BLaER1 (cell line): ENCODE data around the gene NOS1.
"Not testable (repeated sequence)": the region's sequence is repeated elsewhere in the genome, so short reads cannot be mapped to it uniquely, and the experiment has no call there.

Source experiments
- H3K27ac ChIP-seq: shearing (Covaris generic); formaldehyde crosslinking; 2 replicates; pipeline ENCODE4 v1.8.1; 2022
- H3K27me3 ChIP-seq: shearing (Covaris generic); formaldehyde crosslinking; 2 replicates; pipeline ENCODE4 v1.8.1; 2022
- H3K36me3 ChIP-seq: shearing (Covaris generic); formaldehyde crosslinking; 2 replicates; pipeline ENCODE4 v1.8.1; 2022
- H3K4me1 ChIP-seq: shearing (Covaris generic); formaldehyde crosslinking; 2 replicates; pipeline ENCODE4 v1.8.1; 2022
- H3K4me2 ChIP-seq: shearing (Covaris generic); formaldehyde crosslinking; 2 replicates; pipeline ENCODE4 v1.8.1; 2022
- H3K4me3 ChIP-seq: shearing (Covaris generic); formaldehyde crosslinking; 2 replicates; pipeline ENCODE4 v1.8.1; 2022
- H3K9ac ChIP-seq: shearing (Covaris generic); formaldehyde crosslinking; 2 replicates; pipeline ENCODE4 v1.8.1; 2022
- H3K9me3 ChIP-seq: shearing (Covaris generic); formaldehyde crosslinking; 2 replicates; pipeline ENCODE4 v1.8.1; 2022
- H4K20me1 ChIP-seq: shearing (Covaris generic); formaldehyde crosslinking; 2 replicates; pipeline ENCODE4 v1.8.1; 2022
- Cebpa-rat ChIP-seq: shearing (Covaris generic); IDR thresholded peaks from 2 replicates; pipeline ENCODE4 v1.8.1; 2022

NOS1 gene

GRCh38 chr12:117241697-117242096 is 119.7 kb downstream of the NOS1 start:
- H3K27me3 ChIP-seq: no peaks in the 10 kb centered on the region
- H4K20me1 ChIP-seq: no peaks in the 10 kb centered on the region
- no peak overlapping the region for H3K27ac ChIP-seq
- peaks cover 10% of the 10 kb centered on the region for H3K4me1 ChIP-seq
- TF ChIP-seq Cebpa-rat: no peak
- no peaks in the 10 kb centered on the region for H3K36me3 ChIP-seq
- H3K9ac ChIP-seq: no peak overlapping the region
- H3K4me3 ChIP-seq: no peak overlapping the region
- peaks cover 4% of the 10 kb centered on the region; the same call in 1 of the 2 replicates for H3K9me3 ChIP-seq
- no peak overlapping the region for H3K4me2 ChIP-seq

DNA sequence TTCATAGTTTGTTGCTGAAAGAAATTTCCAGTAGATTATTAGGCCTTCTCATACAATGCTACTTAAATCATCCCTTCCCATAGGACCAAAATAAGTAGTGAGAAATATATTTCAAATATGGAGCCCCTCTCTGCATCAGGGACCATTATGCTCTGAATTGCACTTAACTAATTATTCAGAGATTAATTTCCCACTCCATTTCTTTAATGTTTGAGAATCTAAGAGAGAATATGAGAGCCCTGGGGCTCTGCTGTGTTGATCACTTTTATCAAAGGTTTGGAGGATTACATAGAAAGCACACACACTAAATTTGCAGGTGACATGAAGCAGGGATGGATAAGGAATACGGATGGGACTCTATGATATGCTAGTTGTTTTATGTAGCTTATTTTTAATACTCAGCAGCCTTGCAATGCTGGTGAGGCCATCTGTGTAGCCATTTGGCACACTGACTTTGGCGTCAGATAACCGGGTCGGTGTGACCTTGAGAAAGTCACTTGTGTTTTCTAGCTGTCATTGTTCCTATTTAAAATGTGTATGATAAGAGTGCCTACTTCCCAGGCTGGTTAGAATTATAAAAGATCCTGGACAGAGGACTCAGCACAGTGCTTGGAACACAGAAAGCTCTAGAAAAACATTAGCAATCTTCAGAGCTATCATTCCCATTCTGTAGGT is 121.2 kb downstream of the NOS1 start:
- Histone ChIP-seq H3K9me3 (peaks cover 4% of the 10 kb centered on the region; the same call in 1 of the 2 replicates), H3K36me3 (no peaks in the 10 kb centered on the region), H3K9ac (no peak overlapping the region), H3K27ac (no peak overlapping the region), H3K27me3 (no peaks in the 10 kb centered on the region), H3K4me1 (peaks cover 7% of the 10 kb centered on the region), H3K4me2 (no peak overlapping the region), H4K20me1 (no peaks in the 10 kb centered on the region), H3K4me3 (no peak overlapping the region)
- TF ChIP-seq Cebpa-rat: no peak

DNA sequence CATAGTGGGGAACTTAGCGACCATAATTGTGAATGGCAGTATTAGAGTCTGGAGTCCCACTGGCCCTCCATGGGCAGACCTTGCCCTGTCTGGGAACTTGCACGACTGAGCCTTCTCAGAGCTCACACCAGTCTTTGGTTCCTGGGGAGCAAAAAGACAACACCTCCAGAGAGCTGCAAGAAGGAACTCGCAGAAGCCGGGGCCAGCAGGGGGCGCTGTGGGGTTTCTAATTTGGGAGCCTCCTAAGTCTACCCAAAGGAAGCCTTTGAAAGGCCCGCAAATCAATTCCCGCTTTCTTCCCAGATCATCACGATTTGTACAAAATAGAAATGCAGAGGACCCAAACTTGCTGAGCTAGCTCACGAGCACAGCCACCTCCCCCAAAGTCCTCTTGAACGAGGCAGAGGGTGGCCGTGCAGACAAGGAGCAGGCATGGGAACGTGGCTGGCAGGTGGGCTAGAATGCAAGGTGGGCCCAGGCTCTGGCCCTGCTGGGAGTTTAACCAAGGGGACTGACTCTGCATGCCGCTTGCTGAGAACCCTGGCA is 124.9 kb downstream of the NOS1 start:
- Histone ChIP-seq H3K4me3 (no peak overlapping the region), H3K9me3 (no peaks in the 10 kb centered on the region), H4K20me1 (no peaks in the 10 kb centered on the region), H3K27ac (no peak overlapping the region), H3K27me3 (no peaks in the 10 kb centered on the region), H3K9ac (no peak overlapping the region), H3K36me3 (no peaks in the 10 kb centered on the region), H3K4me2 (no peak overlapping the region), H3K4me1 (no peaks in the 10 kb centered on the region)
- no peak for TF ChIP-seq Cebpa-rat

GRCh38 chr12:117235261-117235660 is 126.2 kb downstream of the NOS1 start:
- Histone ChIP-seq H3K9me3 (no peaks in the 10 kb centered on the region), H3K4me2 (no peak overlapping the region), H3K36me3 (no peaks in the 10 kb centered on the region), H3K4me1 (no peaks in the 10 kb centered on the region), H3K9ac (no peak overlapping the region), H3K27ac (no peak overlapping the region), H3K27me3 (no peaks in the 10 kb centered on the region), H4K20me1 (no peaks in the 10 kb centered on the region), H3K4me3 (no peak overlapping the region)
- TF ChIP-seq Cebpa-rat: no peak

DNA sequence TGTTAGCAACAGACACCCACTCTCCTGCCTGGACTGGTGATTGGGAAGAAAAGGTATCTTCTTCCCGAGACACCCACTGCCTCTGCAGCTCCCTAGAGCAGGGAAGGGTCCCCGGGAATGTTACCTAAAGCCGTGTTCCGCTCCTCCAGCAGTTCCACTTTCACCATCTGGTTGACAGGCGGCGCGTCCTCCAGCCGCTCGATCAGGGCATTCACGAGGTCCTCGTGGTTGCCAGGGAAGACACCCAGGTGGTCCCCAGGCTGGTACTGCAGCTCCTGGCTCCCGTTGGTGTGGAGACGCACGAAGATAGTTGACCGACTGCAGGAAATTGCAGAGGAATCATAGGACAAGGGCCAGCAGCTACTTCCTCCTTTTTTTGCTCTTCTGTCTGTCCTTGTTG is 127.0 kb downstream of the NOS1 start:
- Histone ChIP-seq H3K4me2 (no peak overlapping the region), H3K9me3 (no peaks in the 10 kb centered on the region), H3K4me1 (no peaks in the 10 kb centered on the region), H3K27ac (no peak overlapping the region), H3K9ac (no peak overlapping the region), H4K20me1 (no peaks in the 10 kb centered on the region), H3K27me3 (no peaks in the 10 kb centered on the region), H3K4me3 (no peak overlapping the region), H3K36me3 (no peaks in the 10 kb centered on the region)
- TF ChIP-seq Cebpa-rat: no peak

DNA sequence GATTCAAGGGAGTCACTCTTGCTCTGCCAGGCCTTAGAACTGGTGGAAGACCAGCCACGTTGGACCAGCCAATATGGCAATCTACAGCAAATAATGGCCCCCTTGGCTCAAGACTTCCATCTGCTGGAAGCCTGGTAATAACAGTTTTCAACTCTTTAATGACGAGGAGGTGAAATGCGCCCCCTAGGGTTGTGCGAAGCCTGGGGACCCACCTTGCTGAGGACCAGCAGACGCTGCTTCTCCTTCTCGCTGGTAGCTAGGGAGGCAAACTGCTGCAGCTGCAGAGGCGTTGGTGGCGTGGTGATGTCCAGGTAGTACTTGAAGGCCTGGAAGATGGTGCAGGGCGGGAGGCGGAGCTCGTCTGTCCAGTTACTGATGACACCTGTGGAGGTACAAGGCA is 129.7 kb downstream of the NOS1 start:
- no peak overlapping the region for H3K9ac ChIP-seq
- no peaks in the 10 kb centered on the region for H4K20me1 ChIP-seq
- no peaks in the 10 kb centered on the region for H3K4me1 ChIP-seq
- H3K9me3 ChIP-seq: no peaks in the 10 kb centered on the region
- no peak overlapping the region for H3K4me2 ChIP-seq
- no peak overlapping the region for H3K4me3 ChIP-seq
- no peak for TF ChIP-seq Cebpa-rat
- no peaks in the 10 kb centered on the region for H3K27me3 ChIP-seq
- no peaks in the 10 kb centered on the region for H3K36me3 ChIP-seq
- no peak overlapping the region for H3K27ac ChIP-seq

GRCh38 chr12:117228239-117228638 is 133.2 kb downstream of the NOS1 start:
- H3K9me3 ChIP-seq: no peaks in the 10 kb centered on the region
- no peak for TF ChIP-seq Cebpa-rat
- no peaks in the 10 kb centered on the region for H3K27me3 ChIP-seq
- no peak overlapping the region for H3K9ac ChIP-seq
- no peak overlapping the region for H3K4me3 ChIP-seq
- H3K36me3 ChIP-seq: no peaks in the 10 kb centered on the region
- no peak overlapping the region for H3K27ac ChIP-seq
- H3K4me2 ChIP-seq: no peak overlapping the region
- no peaks in the 10 kb centered on the region for H3K4me1 ChIP-seq
- H4K20me1 ChIP-seq: no peaks in the 10 kb centered on the region

GRCh38 chr12:117227000-117227653 is 134.3 kb downstream of the NOS1 start:
- H4K20me1 ChIP-seq: no peaks in the 10 kb centered on the region
- no peak overlapping the region for H3K9ac ChIP-seq
- no peaks in the 10 kb centered on the region for H3K9me3 ChIP-seq
- no peaks in the 10 kb centered on the region for H3K4me1 ChIP-seq
- H3K4me3 ChIP-seq: no peak overlapping the region
- no peak overlapping the region for H3K4me2 ChIP-seq
- H3K27ac ChIP-seq: no peak overlapping the region
- no peak for TF ChIP-seq Cebpa-rat
- H3K36me3 ChIP-seq: no peaks in the 10 kb centered on the region
- no peaks in the 10 kb centered on the region for H3K27me3 ChIP-seq

DNA sequence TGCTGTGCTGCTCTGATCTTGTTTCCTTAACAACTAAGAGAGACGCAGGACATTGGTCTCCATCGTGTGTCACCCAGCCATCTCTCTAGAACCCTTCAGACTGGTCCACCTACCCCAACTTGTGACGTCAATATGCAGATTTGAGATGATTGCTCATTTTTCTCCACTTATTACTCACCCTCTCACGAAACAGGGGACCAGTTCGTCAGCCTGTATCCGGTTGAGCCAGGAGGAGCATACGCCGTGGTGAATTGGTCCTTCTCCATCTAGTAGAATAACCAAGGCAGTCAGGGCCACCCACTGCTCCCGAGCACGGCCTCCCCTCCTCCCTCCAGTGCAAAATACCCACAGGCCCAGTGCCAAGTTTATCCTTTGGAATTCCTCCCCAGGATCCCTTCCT is 134.9 kb downstream of the NOS1 start:
- Histone ChIP-seq H3K36me3 (no peaks in the 10 kb centered on the region), H3K4me1 (no peaks in the 10 kb centered on the region), H3K4me3 (no peak overlapping the region), H3K4me2 (no peak overlapping the region), H3K27ac (no peak overlapping the region), H4K20me1 (no peaks in the 10 kb centered on the region), H3K9ac (no peak overlapping the region), H3K27me3 (no peaks in the 10 kb centered on the region), H3K9me3 (no peaks in the 10 kb centered on the region)
- TF ChIP-seq Cebpa-rat: no peak

- Histone ChIP-seq H3K9me3 (no peaks in the 10 kb centered on the region), H3K36me3 (no peaks in the 10 kb centered on the region), H3K4me2 (no peak overlapping the region), H3K27me3 (no peaks in the 10 kb centered on the region), H4K20me1 (no peaks in the 10 kb centered on the region), H3K27ac (no peak overlapping the region), H3K4me1 (no peaks in the 10 kb centered on the region), H3K9ac (no peak overlapping the region), H3K4me3 (no peak overlapping the region)
- TF ChIP-seq Cebpa-rat: no peak
Measured at GRCh38 chr12:117225179-117225578, 136.2 kb downstream of the NOS1 start.

DNA sequence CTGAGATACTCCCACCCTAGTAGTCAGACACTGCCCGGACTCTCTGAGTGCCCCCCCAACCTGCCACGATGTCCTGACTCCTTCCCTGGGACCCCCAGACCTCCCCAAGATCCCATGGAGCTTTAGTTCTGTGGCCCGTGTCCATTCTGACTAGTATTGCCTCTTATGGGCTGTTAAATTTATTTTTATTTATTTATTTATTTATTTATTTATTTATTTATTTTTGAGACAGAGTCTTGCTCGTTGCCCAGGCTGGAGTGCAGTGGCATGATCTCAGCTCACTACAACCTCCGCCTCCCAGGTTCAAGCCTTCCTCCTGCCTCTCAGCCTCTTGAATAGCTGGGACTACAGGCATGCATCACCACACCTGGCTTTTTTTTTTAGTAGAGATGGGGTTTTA is 140.5 kb downstream of the NOS1 start:
- H3K9ac ChIP-seq, H3K27me3 ChIP-seq, H3K4me3 ChIP-seq, H3K27ac ChIP-seq, H4K20me1 ChIP-seq, H3K4me1 ChIP-seq, H3K9me3 ChIP-seq, H3K4me2 ChIP-seq, H3K36me3 ChIP-seq: not testable (repeated sequence)
